ENCODE measurements around the gene POLR3A. TPM values are rescaled to one million over a fixed set of nuclear protein-coding genes. Genes with fewer than 3 reads are reported as not detected.

POLR3A gene
- total RNA-seq, 1 experiment from 2014 or later: 14.9 TPM

GRCh38 chr10:78011065-78011464, 18.2 kb downstream of the POLR3A start:
- no peak overlapping the region for H3K4me3 ChIP-seq
- H3K4me2 ChIP-seq: no peak overlapping the region
- H3K9me3 ChIP-seq (ENCODE audit: insufficient read depth, low read depth): no peaks in the 10 kb centered on the region
- H3K27me3 ChIP-seq (ENCODE audit: insufficient read depth, low read depth): no peaks in the 10 kb centered on the region
- intact Hi-C loops (cut with micrococcal nuclease; ENCODE audit: unreplicated experiment): no loop called here
- CTCF ChIA-PET: no interaction called here
- no peak overlapping the region for H3K27ac ChIP-seq
- BruUV-seq (replicated peaks): no TSS peak
- H3K79me2 ChIP-seq (ENCODE audit: low read depth): no peaks in the 10 kb centered on the region; the same call in 1 of the 2 replicates
- DNase-seq: peak in 1 of 2 experiments; percentile 23
- no peak overlapping the region for H2AFZ ChIP-seq
- H3K9me2 ChIP-seq (ENCODE audit: insufficient read depth): no peaks in the 10 kb centered on the region
- no peak for TF ChIP-seq CTCF (conservative IDR thresholded peaks at IDR 0.05)
- no peak for TF ChIP-seq EZH2 (IDR thresholded peaks at IDR 0.05; ENCODE audit: low read depth)
- H4K20me1 ChIP-seq (ENCODE audit: insufficient read depth): no peaks in the 10 kb centered on the region
- POLR2A ChIA-PET (ENCODE audit: unreplicated experiment): interaction anchor here (0.6 kb wide), 1 partner anchor 154 kb away, joined by 6 read pairs; no protein-coding TSS in a partner anchor
- no peaks in the 10 kb centered on the region for H3F3A ChIP-seq (ENCODE audit: insufficient read depth, low read depth)
- no peaks in the 10 kb centered on the region for H3K4me1 ChIP-seq (replicated peaks; ENCODE audit: insufficient read depth)
- peaks cover 79% of the 10 kb centered on the region for H3K36me3 ChIP-seq (ENCODE audit: low read depth)

GRCh38 chr10:78010278-78010677, 19.0 kb downstream of the POLR3A start:
- BruUV-seq (replicated peaks): no TSS peak
- DNase-seq: peak in 1 of 2 experiments; percentile 30
- Histone ChIP-seq H3K4me2 (no peak overlapping the region), H3K27ac (no peak overlapping the region), H3K4me1 (replicated peaks; ENCODE audit: insufficient read depth) (no peaks in the 10 kb centered on the region), H4K20me1 (ENCODE audit: insufficient read depth) (no peaks in the 10 kb centered on the region), H3K9me2 (ENCODE audit: insufficient read depth) (no peaks in the 10 kb centered on the region), H3K27me3 (ENCODE audit: insufficient read depth, low read depth) (no peaks in the 10 kb centered on the region), H3K36me3 (ENCODE audit: low read depth) (peaks cover 79% of the 10 kb centered on the region), H3K9me3 (ENCODE audit: insufficient read depth, low read depth) (no peaks in the 10 kb centered on the region), H3K4me3 (no peak overlapping the region), H2AFZ (no peak overlapping the region), H3K79me2 (ENCODE audit: low read depth) (no peaks in the 10 kb centered on the region; the same call in 1 of the 2 replicates), H3F3A (ENCODE audit: insufficient read depth, low read depth) (no peaks in the 10 kb centered on the region)
- ChIA-PET POLR2A (ENCODE audit: unreplicated experiment) (interaction anchor here (0.6 kb wide), 1 partner anchor 153 kb away, joined by 6 read pairs; no protein-coding TSS in a partner anchor), CTCF (no interaction called here)
- no peak for TF ChIP-seq EZH2 (IDR thresholded peaks at IDR 0.05; ENCODE audit: low read depth)
- intact Hi-C loops (cut with micrococcal nuclease; ENCODE audit: unreplicated experiment): no loop called here

GRCh38 chr10:78009662-78010061, 19.7 kb downstream of the POLR3A start:
- POLR2A ChIA-PET (ENCODE audit: unreplicated experiment): no interaction called here
- no TSS peak for BruUV-seq (replicated peaks)
- peaks cover 74% of the 10 kb centered on the region for H3K36me3 ChIP-seq (ENCODE audit: low read depth)
- H4K20me1 ChIP-seq (ENCODE audit: insufficient read depth): no peaks in the 10 kb centered on the region
- intact Hi-C loops (cut with micrococcal nuclease; ENCODE audit: unreplicated experiment): no loop called here
- no peaks in the 10 kb centered on the region for H3K9me3 ChIP-seq (ENCODE audit: insufficient read depth, low read depth)
- H3F3A ChIP-seq (ENCODE audit: insufficient read depth, low read depth): no peaks in the 10 kb centered on the region
- DNase-seq: no peak
- CTCF ChIA-PET: no interaction called here
- no peaks in the 10 kb centered on the region for H3K4me1 ChIP-seq (replicated peaks; ENCODE audit: insufficient read depth)
- H3K27ac ChIP-seq: no peak overlapping the region
- H3K4me2 ChIP-seq: no peak overlapping the region
- H3K27me3 ChIP-seq (ENCODE audit: insufficient read depth, low read depth): no peaks in the 10 kb centered on the region
- TF ChIP-seq CTCF (conservative IDR thresholded peaks at IDR 0.05) (no peak), EZH2 (IDR thresholded peaks at IDR 0.05; ENCODE audit: low read depth) (no peak)
- H3K4me3 ChIP-seq: no peak overlapping the region
- H3K79me2 ChIP-seq (ENCODE audit: low read depth): no peaks in the 10 kb centered on the region; the same call in 1 of the 2 replicates
- no peaks in the 10 kb centered on the region for H3K9me2 ChIP-seq (ENCODE audit: insufficient read depth)
- no peak overlapping the region for H2AFZ ChIP-seq

GRCh38 chr10:78007172-78007571, 22.1 kb downstream of the POLR3A start:
- Histone ChIP-seq H3K9me3 (ENCODE audit: insufficient read depth, low read depth) (no peaks in the 10 kb centered on the region), H2AFZ (no peak overlapping the region), H3K36me3 (ENCODE audit: low read depth) (peaks cover 69% of the 10 kb centered on the region), H3K4me3 (no peak overlapping the region), H4K20me1 (ENCODE audit: insufficient read depth) (no peaks in the 10 kb centered on the region), H3K27ac (no peak overlapping the region), H3K9me2 (ENCODE audit: insufficient read depth) (no peaks in the 10 kb centered on the region), H3K27me3 (ENCODE audit: insufficient read depth, low read depth) (no peaks in the 10 kb centered on the region), H3K4me1 (replicated peaks; ENCODE audit: insufficient read depth) (no peaks in the 10 kb centered on the region), H3F3A (ENCODE audit: insufficient read depth, low read depth) (0 out of 2 replicates have a peak, but pooled peaks cover 4% of the 10 kb centered on the region), H3K79me2 (ENCODE audit: low read depth) (no peaks in the 10 kb centered on the region), H3K4me2 (no peak overlapping the region)
- no peak for TF ChIP-seq CTCF (conservative IDR thresholded peaks at IDR 0.05)
- no peak for TF ChIP-seq EZH2 (IDR thresholded peaks at IDR 0.05; ENCODE audit: low read depth)
- no peak for DNase-seq
- no TSS peak for BruUV-seq (replicated peaks)
- ChIA-PET CTCF (no interaction called here), POLR2A (ENCODE audit: unreplicated experiment) (no interaction called here)
- intact Hi-C loops (cut with micrococcal nuclease; ENCODE audit: unreplicated experiment): no loop called here
